Gastroesophageal sphincter (tissue), 3 donors: Measurements from ENCODE around the gene ZHX3.

Source experiments
- CTCF ChIP-seq, 4 experiments: fragments of 200-600 bp in 2 of 4; fragments of 450-650 bp in 2 of 4; sonication (generic) in 1 of 4; IDR thresholded peaks; one replicate each; pipeline ENCODE4 v1.5.1; 2017 to 2019; ENCODE audit warnings: antibody characterized with exemption in 4 of 4, mild to moderate bottlenecking in 2 of 4, moderate library complexity in 2 of 4
- EP300 ChIP-seq: sonication (generic); formaldehyde crosslinking; IDR thresholded peaks from one replicate; pipeline ENCODE4 v1.6.1; 2017; ENCODE audit warnings: antibody characterized with exemption, mild to moderate bottlenecking

- no peak for TF ChIP-seq CTCF (IDR thresholded peaks at IDR 0.05)
- no peak for TF ChIP-seq EP300
Measured at GRCh38 chr20:41147767-41148191, 169.8 kb downstream of the ZHX3 start.
